GM12891 (cell line): Measurements from ENCODE around the gene FGF14. TPM values are rescaled to one million over a fixed set of nuclear protein-coding genes. Genes with fewer than 3 reads are reported as not detected.

Experiments
- DNase-seq: peaks from one replicate; pipeline ENCODE4 v3.0.0; 2011; ENCODE audit warnings: low spot score; ENCODE audit not compliant: insufficient read length
- FAIRE-seq: peaks from 2 replicates; lab custom pipeline; 2011; peaks lifted over from hg19 to GRCh38; lab: Jason Lieb, UNC
- PAX5 ChIP-seq: IDR thresholded peaks from 2 replicates; pipeline ENCODE4 v1.6.1; 2011; ENCODE audit warnings: low read length, moderate library complexity, mild to moderate bottlenecking; ENCODE audit not compliant: insufficient read depth, severe bottlenecking
- POLR2A ChIP-seq: IDR thresholded peaks from 2 replicates; pipeline ENCODE4 v1.6.1; 2011; ENCODE audit warnings: low read depth, low read length, control low read depth
- POLR2AphosphoS5 ChIP-seq: IDR thresholded peaks from 2 replicates; pipeline ENCODE4 v1.6.1; 2011; ENCODE audit warnings: low read depth, low read length, control low read depth
- POU2F2 ChIP-seq: IDR thresholded peaks from 2 replicates; pipeline ENCODE4 v1.6.1; 2011; ENCODE audit warnings: low read depth, mild to moderate bottlenecking, control low read depth, low read length, moderate library complexity
- SPI1 ChIP-seq: IDR thresholded peaks from 2 replicates; pipeline ENCODE4 v1.6.1; 2011; ENCODE audit warnings: low read depth, low read length, control low read depth
- TAF1 ChIP-seq: IDR thresholded peaks from 2 replicates; pipeline ENCODE4 v1.6.1; 2011; ENCODE audit warnings: low read depth, low read length, control low read depth
- polyA plus RNA-seq: library from polyadenylated mRNA; unstranded; fragments of >200 nt; gene quantifications from one replicate; pipeline ENCODE4 v1.2.1, GENCODE V29; 2012; ENCODE audit warnings: low read depth, missing spikeins, inconsistent platforms; ENCODE audit not compliant: missing spikeins

FGF14 gene
- polyA plus RNA-seq = not detected

- DNase-seq (no peak), FAIRE-seq (no peak)
- TF ChIP-seq SPI1 = no peak
- TF ChIP-seq POLR2AphosphoS5 = no peak
- no peak for TF ChIP-seq TAF1
- TF ChIP-seq PAX5 = no peak
- TF ChIP-seq POU2F2 = no peak
- TF ChIP-seq POLR2A = no peak
Measured at GRCh38 chr13:102401766-102402165, at the start of gene FGF14. Gene FGF14, minus strand, starts transcription at chr13:102402048.

- DNase-seq = no peak
- FAIRE-seq = no peak
- TF ChIP-seq POLR2A (no peak), POLR2AphosphoS5 (no peak), POU2F2 (no peak), TAF1 (no peak), SPI1 (no peak), PAX5 (no peak)
Measured at GRCh38 chr13:102443249-102443648, 41.4 kb upstream of the FGF14 start.

- TF ChIP-seq POLR2AphosphoS5 (no peak), POU2F2 (no peak), TAF1 (no peak), SPI1 (no peak), POLR2A (no peak)
- FAIRE-seq (no peak), DNase-seq (no peak)
Measured at GRCh38 chr13:102441085-102441484, 39.2 kb upstream of the FGF14 start.

- DNase-seq (no peak), FAIRE-seq (no peak)
- TF ChIP-seq POU2F2 (no peak), POLR2A (no peak), POLR2AphosphoS5 (no peak), TAF1 (no peak)
Measured at GRCh38 chr13:102440259-102440936, 38.5 kb upstream of the FGF14 start.

- TF ChIP-seq POLR2AphosphoS5 = no peak
- no peak for TF ChIP-seq TAF1
- no peak for TF ChIP-seq POU2F2
- no peak for TF ChIP-seq PAX5
- TF ChIP-seq POLR2A = no peak
- no peak for TF ChIP-seq SPI1
- DNase-seq (no peak), FAIRE-seq (no peak)
Measured at GRCh38 chr13:102422690-102423089, 20.8 kb upstream of the FGF14 start.

GRCh38 chr13:102405499-102406100, 3.8 kb upstream of the FGF14 start:
- DNase-seq (no peak), FAIRE-seq (no peak)
- no peak for TF ChIP-seq SPI1
- TF ChIP-seq POLR2AphosphoS5 = no peak
- TF ChIP-seq POU2F2 = no peak
- no peak for TF ChIP-seq PAX5
- no peak for TF ChIP-seq TAF1
- no peak for TF ChIP-seq POLR2A

GRCh38 chr13:102402290-102402689, 442 bp upstream of the FGF14 start:
- FAIRE-seq = no peak
- TF ChIP-seq TAF1 (no peak), POU2F2 (no peak), POLR2A (no peak), PAX5 (no peak), SPI1 (no peak), POLR2AphosphoS5 (no peak)
- no peak for DNase-seq

GRCh38 chr13:102401265-102401664, 583 bp downstream of the FGF14 start:
- FAIRE-seq (no peak), DNase-seq (no peak)
- no peak for TF ChIP-seq TAF1
- TF ChIP-seq SPI1 = no peak
- TF ChIP-seq POLR2AphosphoS5 = no peak
- no peak for TF ChIP-seq POLR2A
- no peak for TF ChIP-seq PAX5
- TF ChIP-seq POU2F2 = no peak

GRCh38 chr13:102400675-102401145, 1.1 kb downstream of the FGF14 start:
- DNase-seq (no peak), FAIRE-seq (no peak)
- TF ChIP-seq SPI1 (no peak), POLR2AphosphoS5 (no peak), TAF1 (no peak), PAX5 (no peak), POLR2A (no peak), POU2F2 (no peak)
